Right lobe of liver (tissue), 4 donors: ENCODE data around the gene MGST1.

Experiments used
- POLR2A ChIP-seq: fragments of 450-650 bp; IDR thresholded peaks from one replicate; pipeline ENCODE4 v1.6.1; 2017; ENCODE audit warnings: antibody characterized with exemption, mild to moderate bottlenecking
- TF ChIP-seq, protein P1 (sequence below), 4 donors: fragments of 200-600 bp in 3 of 4; fragments of 450-650 bp in 1 of 4; IDR thresholded peaks; one replicate each; pipeline versions ENCODE4 v1.5.1 to v1.8.0; 2016 to 2022; ENCODE audit warnings: antibody characterized with exemption in 4 of 4, mild to moderate bottlenecking in 2 of 4
- donor health status: DM: no; HTN: no; CAD: no.
- donor health status: DM: no; HTN: no; CAD: no.
- donor health status: DM: no; HTN: yes; CAD: no.

DNA sequence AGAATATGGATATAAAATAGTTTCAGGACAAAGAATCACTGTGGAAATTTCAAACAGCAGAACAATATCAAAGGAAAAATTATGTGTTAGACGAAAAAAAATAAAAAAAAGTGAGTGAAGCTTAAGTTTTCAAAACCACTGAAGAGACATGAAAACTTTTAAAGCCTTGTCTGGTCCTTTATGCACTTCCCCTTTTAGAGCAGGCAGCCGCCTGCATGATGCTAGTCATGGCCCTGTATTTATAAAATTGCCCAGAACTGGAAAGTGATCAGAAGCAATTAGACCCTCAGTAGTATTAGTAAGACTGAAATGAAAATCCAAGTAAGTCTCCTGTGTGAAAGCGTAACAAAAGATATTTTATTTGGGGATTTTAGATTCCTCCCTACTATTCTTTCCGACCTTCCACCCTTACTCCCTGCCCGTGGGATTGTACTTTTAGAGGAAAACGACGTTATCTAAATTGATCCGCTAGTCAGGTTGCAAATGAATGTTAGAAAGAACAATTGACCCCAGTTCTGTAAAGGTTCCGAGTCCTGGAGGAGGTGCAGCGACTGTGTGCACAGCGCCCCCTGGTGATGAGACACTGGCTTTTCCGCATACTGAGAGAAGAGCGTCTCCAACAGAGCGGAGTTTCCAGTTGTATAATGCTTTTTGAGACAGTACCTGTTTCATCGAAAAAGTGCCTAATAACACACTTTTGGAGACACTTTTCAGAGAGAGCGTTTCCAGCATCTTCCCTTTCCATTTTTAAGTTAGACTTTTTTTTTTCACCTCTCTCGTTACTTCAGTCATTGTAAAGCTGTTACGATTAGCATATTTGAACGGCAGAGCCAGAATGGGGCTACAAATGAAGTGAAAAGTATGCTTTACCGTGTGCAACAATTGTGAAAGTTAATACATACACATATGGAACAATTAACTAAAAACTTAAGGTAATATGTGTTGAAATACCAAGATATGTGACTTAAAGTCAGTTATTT is 12.4 kb downstream of the MGST1 start:
- TF ChIP-seq, protein P1, sequence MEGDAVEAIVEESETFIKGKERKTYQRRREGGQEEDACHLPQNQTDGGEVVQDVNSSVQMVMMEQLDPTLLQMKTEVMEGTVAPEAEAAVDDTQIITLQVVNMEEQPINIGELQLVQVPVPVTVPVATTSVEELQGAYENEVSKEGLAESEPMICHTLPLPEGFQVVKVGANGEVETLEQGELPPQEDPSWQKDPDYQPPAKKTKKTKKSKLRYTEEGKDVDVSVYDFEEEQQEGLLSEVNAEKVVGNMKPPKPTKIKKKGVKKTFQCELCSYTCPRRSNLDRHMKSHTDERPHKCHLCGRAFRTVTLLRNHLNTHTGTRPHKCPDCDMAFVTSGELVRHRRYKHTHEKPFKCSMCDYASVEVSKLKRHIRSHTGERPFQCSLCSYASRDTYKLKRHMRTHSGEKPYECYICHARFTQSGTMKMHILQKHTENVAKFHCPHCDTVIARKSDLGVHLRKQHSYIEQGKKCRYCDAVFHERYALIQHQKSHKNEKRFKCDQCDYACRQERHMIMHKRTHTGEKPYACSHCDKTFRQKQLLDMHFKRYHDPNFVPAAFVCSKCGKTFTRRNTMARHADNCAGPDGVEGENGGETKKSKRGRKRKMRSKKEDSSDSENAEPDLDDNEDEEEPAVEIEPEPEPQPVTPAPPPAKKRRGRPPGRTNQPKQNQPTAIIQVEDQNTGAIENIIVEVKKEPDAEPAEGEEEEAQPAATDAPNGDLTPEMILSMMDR (IDR thresholded peaks at IDR 0.05) = peak; percentile 70 to 84 (median 80)
- no peak for TF ChIP-seq POLR2A
